Measurements from ENCODE around the gene FLCN. TPM values are rescaled to one million over a fixed set of nuclear protein-coding genes. Genes with fewer than 3 reads are reported as not detected.

The FLCN gene
- total and polyA plus RNA-seq, 10 of the 15 experiments (the other 5 are each of a cell fraction or from before 2014, with no cell fraction given): 1.1 to 24.7 (median 10.4) TPM

- no peak for TF ChIP-seq E2F8 (IDR thresholded peaks at IDR 0.05; ENCODE audit: low read depth, partially characterized antibody)
- no peak for TF ChIP-seq MEF2A (IDR thresholded peaks at IDR 0.05; ENCODE audit: insufficient read depth, low read depth, low read length)
- no peak for TF ChIP-seq FOXM1 (IDR thresholded peaks at IDR 0.05; ENCODE audit: low read depth, low read length)
- no peak; the same call in 1 of the 2 replicates for TF ChIP-seq ZNF687 (IDR thresholded peaks at IDR 0.05)
- peak; percentile 40; the same call in 1 of the 3 replicates for TF ChIP-seq POU2F2 (IDR thresholded peaks at IDR 0.05; ENCODE audit: borderline replicate concordance, low read depth, low read length)
- no peak; the same call in 1 of the 2 replicates for TF ChIP-seq TBL1XR1 (IDR thresholded peaks at IDR 0.05; ENCODE audit: low read depth, low read length)
- no peak for TF ChIP-seq FOS (IDR thresholded peaks at IDR 0.05; ENCODE audit: borderline replicate concordance, extremely low read depth, insufficient read length)
- TF ChIP-seq CREB1 (IDR thresholded peaks at IDR 0.05; ENCODE audit: low read depth): 0 out of 2 replicates have a peak, but pooled peaks have one; percentile 21
- no peak for TF ChIP-seq JUND (IDR thresholded peaks at IDR 0.05; ENCODE audit: low read depth, low read length)
- TF ChIP-seq CREM (IDR thresholded peaks at IDR 0.05; ENCODE audit: low read depth): peak; percentile 49; the same call in 1 of the 2 replicates
- no peak for TF ChIP-seq ATF2 (IDR thresholded peaks at IDR 0.05; ENCODE audit: low read length)
- TF ChIP-seq MAX (IDR thresholded peaks at IDR 0.05; ENCODE audit: low read depth, low read length): peak; percentile 58; the same call in 1 of the 2 replicates
- peak; percentile 39; the same call in 1 of the 2 replicates for TF ChIP-seq NKRF (conservative IDR thresholded peaks at IDR 0.05)
- no peak for TF ChIP-seq IKZF2 (IDR thresholded peaks at IDR 0.05)
- TF ChIP-seq STAT1 (conservative IDR thresholded peaks at IDR 0.05): no peak
- peak; percentile 70; the same call in 1 of the 2 replicates for TF ChIP-seq NBN (IDR thresholded peaks at IDR 0.05)
- peak; percentile 27; the same call in 1 of the 2 replicates for TF ChIP-seq SMC3 (IDR thresholded peaks at IDR 0.05; ENCODE audit: borderline replicate concordance, low read length)
- peak; percentile 24 for TF ChIP-seq HDAC6 (IDR thresholded peaks at IDR 0.05; ENCODE audit: unreplicated experiment)
Measured at GRCh38 chr17:17205368-17206123, 31.4 kb downstream of the FLCN start (continued).
